HG03442 (cell line): ENCODE data around the gene GPX6.
"Not testable (repeated sequence)": the region's sequence is repeated elsewhere in the genome, so short reads cannot be mapped to it uniquely, and the experiment has no call there.

ENCODE experiments used
- ATAC-seq: cut with Tn5 transposase; IDR thresholded peaks from one replicate; pipeline ENCODE4 v1.9.1; 2021; ENCODE audit warnings: mild to moderate bottlenecking, moderate library complexity; ENCODE audit not compliant: unreplicated experiment

GPX6 gene

DNA sequence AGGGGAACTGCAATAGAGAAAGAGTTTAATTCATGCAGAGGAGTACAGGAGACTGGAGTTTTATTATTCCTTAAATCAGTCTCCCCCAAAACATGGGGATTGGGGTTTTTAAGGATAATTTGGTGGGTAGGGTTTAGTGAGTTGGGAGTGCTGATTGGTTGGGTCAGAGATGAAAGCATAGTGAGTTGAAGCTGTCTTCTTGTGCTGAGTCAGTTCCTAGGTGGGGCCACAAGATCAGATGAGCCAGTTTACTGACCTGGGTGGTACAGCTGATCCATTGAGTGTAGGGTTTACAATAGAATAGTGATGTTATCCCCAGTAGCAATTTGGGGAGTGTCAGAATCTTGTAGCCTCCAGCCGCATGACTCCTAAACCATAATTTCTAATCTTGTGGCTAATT lies 29.1 kb downstream of the GPX6 start:
- ATAC-seq, result no peak

DNA sequence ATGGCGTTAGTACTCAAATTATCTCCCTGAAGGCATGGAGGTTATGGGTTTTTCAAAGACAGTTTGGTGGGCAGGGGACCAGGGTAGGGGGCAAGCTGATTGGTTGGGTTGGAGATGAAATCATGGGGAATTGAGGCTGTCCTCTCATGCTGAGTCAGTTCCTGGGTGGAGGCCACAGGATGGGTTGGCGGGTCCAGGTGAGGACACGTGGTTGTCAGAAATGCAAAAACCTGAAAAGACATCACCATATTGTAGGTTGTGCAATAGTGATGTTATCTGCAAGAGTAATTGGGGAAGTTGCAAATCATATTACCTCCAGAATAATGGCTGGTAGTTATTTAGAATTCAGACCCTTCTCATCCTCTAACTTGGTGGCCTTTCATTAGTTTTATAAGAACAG lies 30.1 kb downstream of the GPX6 start:
- ATAC-seq, result no peak

DNA sequence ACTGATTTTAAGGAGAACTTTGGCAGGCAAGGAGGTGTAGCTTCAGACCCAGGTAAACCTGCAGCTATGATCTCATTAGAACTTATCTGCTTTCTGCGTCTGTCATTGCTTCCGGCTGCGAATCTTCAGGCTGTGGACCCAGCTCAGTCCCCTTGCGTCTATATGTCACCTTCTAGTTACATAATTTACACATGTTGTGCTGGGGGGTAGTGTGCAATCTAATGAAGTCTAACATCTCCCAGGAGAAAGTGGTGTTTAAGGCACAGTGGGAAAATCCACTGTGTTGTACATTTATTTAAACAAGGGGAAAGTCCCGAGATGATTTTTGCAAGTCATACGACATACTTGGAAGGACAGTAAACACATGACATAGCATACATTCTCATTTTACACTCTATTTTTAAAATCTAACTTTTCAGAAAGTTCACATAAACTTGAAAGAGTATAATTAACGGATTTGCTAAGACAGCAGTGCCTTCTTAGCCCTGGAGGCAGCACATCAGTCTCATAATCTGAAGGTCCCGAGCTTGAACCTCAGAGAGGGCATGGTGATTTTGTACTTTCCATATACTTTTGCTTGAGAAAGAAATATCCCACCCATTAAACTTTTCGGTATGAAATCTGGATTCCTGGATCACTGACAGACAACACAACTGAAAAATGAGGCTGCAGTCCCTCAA lies 35.2 kb downstream of the GPX6 start:
- ATAC-seq, result no peak

DNA sequence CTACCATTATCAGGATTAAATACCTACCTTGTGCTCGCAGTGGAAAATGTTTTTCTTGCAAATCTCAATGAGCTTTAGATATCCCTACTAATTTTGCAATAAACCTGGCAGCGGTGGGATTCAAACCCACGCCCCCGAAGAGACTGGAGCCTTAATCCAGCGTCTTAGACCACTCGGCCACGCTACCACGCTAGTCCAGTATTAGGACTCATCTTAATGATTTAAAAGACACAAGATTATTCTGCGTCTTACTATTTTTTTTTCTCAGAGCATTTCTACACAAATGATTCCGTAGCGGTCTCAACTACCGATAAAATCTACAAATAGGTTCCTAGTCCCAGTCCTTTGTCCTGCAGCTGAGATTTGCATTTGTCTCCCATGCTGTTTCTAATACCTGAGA lies 37.1 kb downstream of the GPX6 start:
- no peak for ATAC-seq

DNA sequence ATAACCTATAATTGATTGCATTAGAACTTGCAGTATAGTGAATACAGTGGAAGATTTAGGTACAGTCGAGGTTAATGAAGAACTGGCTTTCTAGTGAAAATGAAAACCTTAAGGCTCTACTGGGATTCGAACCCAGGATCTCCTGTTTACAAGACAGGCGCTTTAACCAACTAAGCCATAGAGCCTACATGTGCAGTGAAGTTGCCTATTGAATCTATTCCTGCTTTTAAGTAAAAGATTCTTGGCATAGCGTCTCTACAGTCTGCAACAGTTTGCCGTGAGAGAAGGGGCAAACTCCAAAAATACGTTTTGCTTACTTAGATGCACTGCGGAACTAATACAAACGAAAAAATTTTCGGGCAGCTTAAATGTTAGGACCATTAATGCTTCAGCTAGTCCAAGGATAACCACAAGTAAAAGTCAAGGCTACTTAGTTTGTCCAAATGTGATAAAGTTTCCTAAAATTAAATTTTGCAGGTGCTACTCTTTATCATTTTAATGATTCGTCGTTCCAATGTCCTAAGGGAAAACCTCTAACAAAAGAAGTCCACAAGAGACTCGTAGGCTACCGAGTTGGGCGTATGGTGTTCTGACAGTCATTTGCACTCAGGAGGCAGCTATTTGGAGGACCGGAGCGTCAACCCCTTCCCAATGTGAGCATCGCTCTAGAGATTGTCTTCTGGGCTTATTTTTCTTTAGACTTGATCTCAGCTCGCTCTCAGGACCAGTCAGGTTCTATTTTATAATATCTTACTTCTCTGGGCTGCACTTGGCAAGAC lies 41.0 kb downstream of the GPX6 start:
- ATAC-seq, result no peak

DNA sequence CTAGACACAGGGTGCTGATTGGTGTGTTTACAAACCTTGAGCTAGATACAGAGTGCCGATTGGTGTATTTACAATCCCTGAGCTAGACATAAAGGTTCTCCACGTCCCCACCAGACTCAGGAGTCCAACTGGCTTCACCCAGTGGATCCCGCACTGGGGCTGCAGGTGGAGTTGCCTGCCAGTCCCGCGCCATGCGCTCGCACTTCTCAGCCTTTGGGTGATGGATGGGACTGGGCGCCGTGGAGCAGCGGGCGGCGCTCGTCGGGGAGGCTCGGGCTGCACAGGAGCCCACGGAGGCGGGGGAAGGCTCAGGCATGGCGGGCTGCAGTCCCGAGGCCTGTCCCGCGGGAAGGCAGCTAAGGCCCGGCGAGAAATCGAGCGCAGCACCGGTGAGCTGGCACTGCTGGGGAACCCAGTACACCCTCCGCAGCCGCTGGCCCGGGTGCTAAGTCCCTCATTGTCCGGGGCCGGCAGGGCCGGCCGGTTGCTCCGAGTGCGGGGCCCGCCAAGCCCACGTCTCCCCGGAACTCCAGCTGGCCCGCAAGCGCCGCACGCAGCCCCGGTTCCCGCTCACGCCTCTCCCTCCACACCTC lies 46.3 kb downstream of the GPX6 start:
- not testable (repeated sequence) for ATAC-seq

DNA sequence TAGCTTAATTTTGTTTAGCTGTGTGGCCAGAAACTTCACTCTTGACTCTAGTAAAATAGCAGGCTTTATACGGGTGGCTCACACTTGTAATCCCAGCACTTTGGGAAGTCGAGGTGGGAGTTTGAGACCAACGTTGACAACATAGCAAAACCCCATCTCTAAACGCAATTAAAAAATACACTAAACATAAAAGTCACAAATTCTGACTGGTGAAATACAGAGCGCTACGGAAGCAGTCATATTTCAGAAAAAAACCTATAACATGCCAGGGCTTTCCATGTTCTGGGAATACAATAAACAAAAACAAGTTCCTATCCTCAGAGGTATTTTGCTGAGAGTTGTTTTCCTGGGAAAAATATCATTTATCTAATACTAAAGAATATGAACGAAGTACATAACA lies 47.5 kb downstream of the GPX6 start:
- no peak for ATAC-seq

DNA sequence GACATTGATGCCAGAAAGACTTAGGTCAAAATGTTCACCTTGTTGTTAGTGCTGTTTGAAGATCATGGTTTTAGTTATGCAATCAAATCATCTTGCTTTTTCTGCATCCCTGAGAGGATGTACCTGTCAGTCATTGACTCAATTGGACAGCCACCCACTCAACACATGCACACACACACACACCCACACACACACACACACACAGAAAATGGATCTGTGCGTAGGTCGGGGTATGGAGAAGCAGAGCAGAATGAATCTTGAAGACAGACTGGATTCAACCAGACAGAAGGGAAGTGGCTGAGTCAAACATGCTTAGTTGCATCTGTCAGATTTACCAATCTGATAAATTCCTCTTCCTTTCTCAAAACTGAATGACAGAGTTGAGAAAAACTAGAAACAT lies 53.2 kb downstream of the GPX6 start:
- no peak for ATAC-seq

DNA sequence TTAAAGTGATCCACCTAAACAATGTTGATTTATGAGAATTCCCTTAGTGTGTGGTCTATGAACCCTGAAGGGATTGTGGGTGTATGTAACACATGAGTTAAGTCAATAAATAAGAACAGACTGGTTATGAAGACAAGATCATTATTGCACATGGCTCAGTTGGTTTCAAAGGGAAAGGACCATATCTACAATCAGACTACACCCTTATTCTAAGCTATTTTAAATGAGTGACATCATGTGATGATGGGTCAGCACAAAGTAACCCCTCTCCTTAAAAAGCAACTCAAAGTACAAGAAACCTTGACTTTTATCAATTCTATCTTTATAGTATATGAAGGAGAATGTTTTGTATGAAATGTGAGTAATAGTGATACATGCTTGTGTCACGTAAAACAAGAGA lies 57.0 kb downstream of the GPX6 start:
- no peak for ATAC-seq
